Smooth muscle cell (in vitro differentiated cells): ENCODE data around the gene AKT1. TPM values are rescaled to one million over a fixed set of nuclear protein-coding genes. Genes with fewer than 3 reads are reported as not detected.
A peak's percentile ranks its signal among the peaks of the same experiment; 100 is the strongest.

Source experiments
- DNase-seq: peaks from one replicate; lab custom pipeline; 2025; ENCODE audit not compliant: unreplicated experiment; lab: John Stamatoyannopoulos, UW
- H2AFZ ChIP-seq: fragments of 200-600 bp; sonication (generic); 2 replicates; pipeline ENCODE4 v1.6.0; 2016; ENCODE audit warnings: antibody characterized with exemption, low read depth, mild to moderate bottlenecking
- H3F3A ChIP-seq: fragments of 200-600 bp; sonication (generic); 2 replicates; pipeline ENCODE4 v1.6.0; 2017; ENCODE audit warnings: antibody characterized with exemption, low read depth
- H3K27ac ChIP-seq: fragments of 200-600 bp; sonication (generic); 2 replicates; pipeline ENCODE4 v1.5.1; 2016; ENCODE audit warnings: low read depth, mild to moderate bottlenecking
- H3K27me3 ChIP-seq: fragments of 200-600 bp; sonication (generic); 2 replicates; pipeline ENCODE4 v1.6.1; 2016; ENCODE audit warnings: low read depth, mild to moderate bottlenecking
- H3K36me3 ChIP-seq: fragments of 200-600 bp; sonication (generic); 2 replicates; pipeline ENCODE4 v1.5.1; 2016; ENCODE audit warnings: low read depth
- H3K4me1 ChIP-seq: fragments of 200-600 bp; sonication (generic); 2 replicates; pipeline ENCODE4 v1.5.1; 2016; ENCODE audit warnings: low read depth
- H3K4me2 ChIP-seq: fragments of 200-600 bp; sonication (generic); 2 replicates; pipeline ENCODE4 v1.6.0; 2016; ENCODE audit warnings: mild to moderate bottlenecking
- H3K4me3 ChIP-seq: fragments of 200-600 bp; sonication (generic); 2 replicates; pipeline ENCODE4 v1.5.1; 2016; ENCODE audit warnings: mild to moderate bottlenecking
- H3K79me2 ChIP-seq: fragments of 200-600 bp; sonication (generic); 2 replicates; pipeline ENCODE4 v1.6.0; 2016; ENCODE audit warnings: low read depth, mild to moderate bottlenecking
- H3K9ac ChIP-seq: fragments of 200-600 bp; sonication (generic); 2 replicates; pipeline ENCODE4 v1.6.0; 2016; ENCODE audit warnings: low read depth
- H3K9me3 ChIP-seq: fragments of 200-600 bp; sonication (generic); replicated peaks from 2 replicates; pipeline ENCODE4 v1.5.1; 2016; ENCODE audit warnings: low read depth
- H4K20me1 ChIP-seq: fragments of 200-600 bp; sonication (generic); 2 replicates; pipeline ENCODE4 v1.6.0; 2016; ENCODE audit warnings: low read depth
- CTCF ChIP-seq: fragments of 200-600 bp; sonication (generic); IDR thresholded peaks from 2 replicates; pipeline ENCODE4 v1.5.1; 2017; ENCODE audit warnings: borderline replicate concordance, mild to moderate bottlenecking, antibody characterized with exemption; ENCODE audit not compliant: insufficient read depth, poor library complexity, severe bottlenecking
- WGBS: methylation state at CpG from one replicate; pipeline ENCODE4 v1.1.7; 2016; ENCODE audit warnings: low lambda C conversion rate; 5-methylcytosine and 5-hydroxymethylcytosine counted together
- polyA plus RNA-seq: library from polyadenylated mRNA; unstranded; fragments of >200 nt; fragmentation: Nextera tagmentation; extraction: Ambion mirVana; gene quantifications from 2 replicates; pipeline ENCODE4 v1.2.1, GENCODE V29; 2016
- total RNA-seq: library from RNA; depleted of rRNA; stranded (reverse); fragments of >200 nt; gene quantifications from 2 replicates; pipeline ENCODE4 v1.2.3, GENCODE V29; 2014

AKT1 gene
- total and polyA plus RNA-seq, 2 experiments from 2014 or later, result 99.9 to 189 TPM

- Histone ChIP-seq H3K4me1 (peaks cover 12% of the 10 kb centered on the region), H3K9me3 (no peaks in the 10 kb centered on the region), H4K20me1 (peaks cover 15% of the 10 kb centered on the region), H3K4me3 (peak overlapping the region; percentile 76), H2AFZ (no peak overlapping the region), H3K9ac (no peak overlapping the region), H3K27ac (no peak overlapping the region), H3K4me2 (peak overlapping the region; percentile 97), H3F3A (no peaks in the 10 kb centered on the region), H3K27me3 (no peaks in the 10 kb centered on the region), H3K79me2 (no peaks in the 10 kb centered on the region), H3K36me3 (no peaks in the 10 kb centered on the region)
- TF ChIP-seq CTCF, result no peak
- DNase-seq, result no peak
- 40% methylated on average over 19 of the region's 24 CpGs for WGBS
Observed at GRCh38 chr14:104724981-104725771, 70.4 kb downstream of the AKT1 start.

DNA sequence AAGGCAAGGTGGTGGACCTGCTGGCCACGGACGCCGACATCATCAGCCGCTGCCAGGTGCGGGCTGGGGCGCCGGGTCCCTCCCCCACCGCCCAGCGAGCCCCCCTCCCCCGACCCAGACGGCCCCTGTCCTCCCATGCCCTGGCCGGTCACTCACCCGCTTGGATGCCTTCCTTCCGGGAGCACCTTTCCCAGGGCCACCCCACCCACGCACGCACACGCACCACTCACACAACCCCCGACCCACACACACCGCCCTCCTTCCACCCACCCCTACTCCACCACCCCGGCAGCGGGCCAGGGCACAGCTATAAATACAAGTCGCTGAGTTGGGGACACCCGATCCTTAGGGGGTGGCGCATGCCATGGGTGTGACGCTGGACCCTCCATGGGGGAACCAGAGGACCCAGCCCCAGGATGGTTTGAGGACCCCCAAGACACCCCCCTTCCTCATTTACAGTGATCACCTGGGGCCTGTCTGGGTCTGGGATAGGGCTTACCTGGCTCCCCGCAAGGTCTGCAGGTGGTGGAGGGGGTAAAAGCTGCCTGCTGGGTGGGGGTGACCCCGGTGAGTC, 71.1 kb downstream of the AKT1 start:
- peaks cover 12% of the 10 kb centered on the region for H3K4me1 ChIP-seq
- peak overlapping the region; percentile 76 for H3K4me3 ChIP-seq
- no peaks in the 10 kb centered on the region for H3K36me3 ChIP-seq
- no peak overlapping the region for H2AFZ ChIP-seq
- H3K79me2 ChIP-seq, result no peaks in the 10 kb centered on the region
- no peak for DNase-seq
- H3K27ac ChIP-seq, result no peak overlapping the region
- H3K4me2 ChIP-seq, result peak overlapping the region; percentile 97
- 28% methylated on average over 12 of the region's 27 CpGs for WGBS
- peak overlapping the region; percentile 57 for H3K9ac ChIP-seq
- H4K20me1 ChIP-seq, result peaks cover 15% of the 10 kb centered on the region
- no peaks in the 10 kb centered on the region for H3K9me3 ChIP-seq
- no peaks in the 10 kb centered on the region for H3F3A ChIP-seq
- H3K27me3 ChIP-seq, result no peaks in the 10 kb centered on the region
- no peak for TF ChIP-seq CTCF

DNA sequence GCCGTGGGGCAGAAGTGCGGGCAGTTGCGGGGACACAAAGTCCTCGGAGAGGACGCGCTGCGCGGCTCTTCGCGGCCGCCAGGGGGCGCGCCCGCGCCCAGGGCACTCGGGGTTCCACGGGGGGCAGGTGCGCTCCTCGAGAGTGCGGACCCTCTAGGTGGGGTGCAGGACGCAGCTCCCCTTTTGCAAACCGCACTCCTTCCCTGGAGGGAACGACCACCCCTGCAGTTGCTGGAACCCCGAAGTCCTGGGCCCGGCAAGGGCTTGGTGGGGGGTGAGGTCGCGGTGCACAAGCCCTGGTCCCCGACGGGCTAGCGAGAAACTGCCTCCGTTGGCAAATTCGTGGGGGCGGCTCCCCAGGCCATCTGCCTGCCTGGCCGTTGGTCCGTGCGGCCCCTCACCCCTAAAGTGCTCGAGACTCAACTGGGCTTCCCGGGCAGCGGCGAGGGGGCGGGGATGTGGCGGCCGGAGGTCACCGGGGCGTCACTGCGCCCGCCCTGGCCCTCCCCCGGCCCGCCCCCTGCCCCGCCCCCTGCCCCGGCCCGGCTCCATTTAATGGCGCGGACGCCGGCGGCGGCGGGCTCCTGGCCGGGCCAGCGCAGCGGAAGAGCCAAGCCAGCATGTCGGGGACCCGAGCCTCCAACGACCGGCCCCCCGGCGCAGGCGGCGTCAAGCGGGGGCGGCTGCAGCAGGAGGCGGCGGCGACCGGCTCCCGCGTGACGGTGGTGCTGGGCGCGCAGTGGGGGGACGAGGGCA, 71.7 kb downstream of the AKT1 start, which contains the start of gene ADSS1:
ADSS1 (plus strand) TSS at position 579 of the 756 bp plus-strand sequence; CDS start at position 621, 42 bp downstream.
- Histone ChIP-seq H3K4me3 (peak within 1 kb of the TSS; percentile 76), H3K36me3 (no peaks in the 10 kb centered on the region), H4K20me1 (peaks cover 15% of the 10 kb centered on the region), H3K79me2 (no peaks in the 10 kb centered on the region), H3K27me3 (no peaks in the 10 kb centered on the region), H3K4me1 (peaks cover 12% of the 10 kb centered on the region), H3K4me2 (peak within 1 kb of the TSS; percentile 97), H2AFZ (no peak within 1 kb of the TSS), H3F3A (no peaks in the 10 kb centered on the region), H3K9ac (peak within 1 kb of the TSS; percentile 57), H3K9me3 (no peaks in the 10 kb centered on the region), H3K27ac (no peak within 1 kb of the TSS)
- peak; percentile 96 for TF ChIP-seq CTCF
- DNase-seq, result no peak
- WGBS, result under 1% methylated on average over 79 of the region's 82 CpGs
